ENCODE measurements around the gene RGS5.

The RGS5 gene

DNA sequence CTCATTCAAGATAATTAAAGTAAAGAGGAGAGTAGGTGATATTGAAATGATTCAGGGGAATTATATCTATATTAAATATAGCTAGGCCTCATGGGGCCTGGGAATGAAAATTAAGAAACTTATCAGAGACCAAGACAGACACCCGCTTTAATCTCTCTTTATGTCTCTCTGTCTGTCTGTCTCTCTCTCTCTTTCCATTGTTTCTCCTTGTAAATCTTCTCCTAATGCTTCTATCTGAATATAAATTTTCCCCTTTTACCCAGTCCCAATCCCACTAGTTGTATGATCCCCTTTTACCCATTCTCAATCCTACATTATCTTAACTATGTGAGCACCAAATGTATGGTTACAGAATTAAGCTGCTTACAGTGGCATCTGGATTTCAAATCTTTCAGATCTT, 61.2 kb downstream of the RGS5 start:
- DNase-seq, result no peak

DNA sequence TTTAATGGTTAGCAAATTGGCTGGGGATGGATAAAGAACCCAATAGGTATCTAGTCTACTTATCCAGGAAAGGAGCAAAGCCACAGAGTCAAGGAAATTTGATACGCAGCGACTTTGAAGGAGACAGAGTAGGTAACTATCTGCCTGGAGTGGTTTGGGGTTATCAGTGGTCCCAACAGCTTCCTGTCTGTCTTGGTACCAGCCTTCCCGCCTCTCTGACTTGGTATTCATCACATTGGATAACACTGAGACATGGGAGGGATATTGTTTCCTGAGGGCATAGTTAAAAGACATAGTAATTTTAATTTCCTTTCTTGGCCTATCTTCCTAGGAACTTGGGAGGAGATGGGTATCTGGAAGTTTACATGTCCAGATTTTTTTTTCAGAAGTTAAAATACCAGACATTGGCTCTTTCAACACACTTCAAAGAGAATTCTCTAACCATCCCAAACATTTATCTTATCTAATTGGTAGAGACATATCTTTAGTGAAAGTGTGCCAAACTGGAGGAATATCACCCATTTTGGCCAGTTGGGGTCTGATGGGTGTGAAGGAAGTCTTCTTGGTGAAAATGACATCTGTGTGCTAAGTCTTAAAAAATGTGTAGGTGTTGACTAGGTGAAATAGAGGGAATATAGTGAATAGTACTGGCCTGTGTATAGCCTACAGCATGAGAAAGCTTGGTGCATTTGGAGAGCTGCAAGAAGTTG, 65.0 kb downstream of the RGS5 start:
- no peak for DNase-seq

DNA sequence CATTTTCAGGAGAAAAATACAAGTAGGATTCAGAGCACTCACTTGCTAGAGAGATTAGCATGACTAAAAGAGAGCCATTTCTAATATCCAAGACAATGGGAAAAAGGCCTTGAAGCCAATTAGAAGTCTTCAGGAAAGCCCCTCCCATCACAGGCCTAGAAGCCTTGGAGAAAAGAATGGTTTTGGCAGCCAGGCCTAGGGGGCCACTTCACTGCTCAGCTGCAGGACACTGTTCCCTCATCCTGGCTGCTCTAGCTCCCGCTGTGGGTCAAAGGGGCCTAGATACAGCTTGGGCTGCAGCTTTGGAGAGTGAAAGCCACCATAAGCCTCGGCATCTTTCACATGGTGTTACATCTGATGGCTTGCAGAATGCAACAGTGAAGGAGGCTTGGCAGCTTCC, 70.7 kb downstream of the RGS5 start:
- no peak for DNase-seq

DNA sequence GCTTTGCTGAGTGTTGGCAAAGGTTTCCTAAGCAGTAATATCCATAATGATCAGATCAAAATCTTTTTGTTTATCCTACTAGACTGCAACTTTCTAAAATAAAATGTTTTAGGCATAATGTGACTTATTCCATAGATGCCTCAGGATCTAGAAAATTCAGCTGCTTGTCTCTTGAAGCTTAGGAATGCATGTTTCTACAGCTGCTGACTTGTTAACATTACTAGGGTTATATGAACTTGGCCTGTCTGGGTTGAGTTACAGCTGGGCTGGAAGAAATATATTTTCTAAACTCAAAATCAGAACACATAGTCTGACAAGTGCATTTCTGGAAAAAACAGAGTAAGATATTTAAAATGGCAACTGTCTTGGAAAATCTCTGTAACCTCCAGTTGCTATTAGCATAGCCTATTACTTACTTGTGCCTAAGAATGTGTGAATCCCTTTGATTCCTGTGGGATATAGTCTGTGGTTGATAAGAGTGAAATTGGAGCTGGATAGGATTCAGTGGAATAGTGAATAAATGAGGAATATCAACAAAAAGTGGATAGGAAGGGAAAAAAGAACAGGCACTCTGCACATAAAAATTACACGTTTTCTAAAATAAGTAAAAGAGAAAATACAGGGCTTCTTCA, 72.4 kb downstream of the RGS5 start:
- DNase-seq, result no peak

DNA sequence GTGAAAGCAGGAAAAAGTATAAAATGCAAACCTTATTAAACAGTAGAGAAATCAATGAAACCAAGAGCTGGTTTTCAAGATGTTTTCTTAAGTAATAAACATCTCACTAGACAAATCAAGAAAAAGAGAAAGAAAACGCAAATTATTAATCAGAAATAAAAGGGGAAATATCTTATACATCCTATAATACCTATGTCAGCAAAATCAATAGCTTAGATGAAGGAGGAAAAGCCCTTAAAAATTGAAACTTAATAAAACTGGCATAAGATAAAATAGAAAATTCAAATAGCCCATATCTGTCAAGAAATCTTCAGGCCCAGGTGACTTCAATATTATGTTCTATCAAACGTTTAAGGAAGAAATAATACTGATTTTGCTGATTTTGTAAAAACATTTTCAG, 74.4 kb downstream of the RGS5 start:
- no peak for DNase-seq

DNA sequence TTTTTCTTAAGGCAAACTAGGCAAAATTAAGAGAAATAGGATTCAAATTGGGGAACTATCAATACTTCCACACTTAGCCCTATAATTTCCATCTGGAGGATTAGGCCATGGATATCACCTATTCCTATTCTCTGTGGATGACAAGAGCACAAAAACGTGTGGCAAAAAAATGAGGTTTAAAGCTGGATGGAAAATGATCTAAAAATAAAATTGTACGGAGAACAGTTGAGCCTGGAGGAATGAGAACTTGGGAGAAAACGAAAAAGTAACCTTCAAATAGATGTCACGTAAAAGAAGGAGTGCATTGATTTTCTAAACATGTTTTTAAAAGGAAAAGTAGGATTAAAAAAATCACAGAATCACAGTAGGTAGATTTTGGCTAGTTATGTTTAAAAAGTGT, 77.9 kb downstream of the RGS5 start:
- DNase-seq, result no peak

DNA sequence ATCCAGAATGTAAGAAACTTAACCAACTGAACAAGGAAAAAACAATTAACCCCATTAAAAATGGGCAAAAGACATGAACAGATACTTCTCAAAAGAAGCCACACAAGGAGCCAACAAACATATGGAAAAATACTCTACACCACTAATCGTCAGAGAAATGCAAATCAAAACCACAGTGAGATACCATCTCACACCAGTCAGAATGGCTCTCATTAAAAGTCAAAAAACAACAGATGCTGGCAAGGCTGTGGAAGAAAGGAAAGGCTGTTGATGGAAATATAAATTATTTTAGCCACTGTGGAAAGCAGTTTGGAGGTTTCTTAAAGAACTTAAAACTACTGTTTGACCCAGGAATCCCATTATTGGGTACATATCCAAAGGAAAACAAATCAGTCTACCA, 82.3 kb downstream of the RGS5 start:
- no peak for DNase-seq

DNA sequence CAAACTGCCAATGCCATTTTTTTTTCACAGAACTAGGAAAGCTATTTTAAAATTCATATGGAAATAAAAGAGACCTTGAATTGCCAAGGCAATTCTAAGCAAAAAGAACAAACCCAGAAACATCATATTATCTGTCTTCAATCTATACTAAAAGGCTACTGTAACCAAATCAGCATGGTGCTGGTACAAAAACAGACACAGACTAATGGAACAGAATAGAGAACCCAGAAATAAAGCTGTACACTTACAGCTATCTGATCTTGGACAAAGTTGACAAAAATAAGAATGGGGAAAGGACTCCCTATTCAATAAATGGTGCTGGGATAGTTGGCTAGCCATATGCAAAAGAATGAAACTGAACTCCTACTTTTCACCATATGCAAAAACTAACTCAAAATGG, 83.0 kb downstream of the RGS5 start:
- DNase-seq, result no peak

DNA sequence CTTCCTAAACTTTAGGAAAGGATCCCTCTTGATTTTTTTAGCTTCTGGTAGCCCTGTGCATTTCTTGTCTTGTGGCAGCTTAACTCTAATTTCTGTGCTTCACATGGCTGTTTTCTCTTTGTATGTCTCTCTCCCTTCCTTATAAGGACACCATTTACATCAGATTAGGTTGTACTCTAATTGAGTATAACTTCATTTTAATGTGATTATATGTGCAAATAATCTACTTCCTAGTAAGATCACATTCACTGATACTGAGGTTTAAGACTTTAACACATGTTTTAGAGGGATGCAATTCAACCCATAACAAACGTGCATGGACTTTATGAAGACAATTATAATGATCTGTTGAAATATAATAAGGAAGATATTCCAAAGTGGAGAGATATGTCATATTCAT, 86.8 kb downstream of the RGS5 start:
- DNase-seq, result no peak

DNA sequence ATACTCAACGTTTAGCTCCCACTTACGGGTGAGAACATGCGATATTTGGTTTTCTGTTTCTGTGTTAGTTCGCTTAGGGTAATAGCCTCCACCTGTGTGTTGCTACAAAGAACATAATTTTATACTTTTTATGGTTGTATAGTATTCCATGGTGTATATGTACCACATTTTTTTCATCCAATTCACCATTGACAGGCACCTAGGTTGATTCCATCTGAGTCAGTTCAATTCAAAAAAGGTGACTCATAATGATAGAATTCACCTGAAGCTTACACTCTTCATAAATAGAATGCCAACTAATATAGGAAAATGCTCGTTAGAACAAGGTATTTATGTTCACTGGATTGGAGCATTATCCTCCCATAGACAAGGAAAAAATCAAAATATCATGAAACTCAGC, 95.1 kb downstream of the RGS5 start:
- DNase-seq, result no peak

DNA sequence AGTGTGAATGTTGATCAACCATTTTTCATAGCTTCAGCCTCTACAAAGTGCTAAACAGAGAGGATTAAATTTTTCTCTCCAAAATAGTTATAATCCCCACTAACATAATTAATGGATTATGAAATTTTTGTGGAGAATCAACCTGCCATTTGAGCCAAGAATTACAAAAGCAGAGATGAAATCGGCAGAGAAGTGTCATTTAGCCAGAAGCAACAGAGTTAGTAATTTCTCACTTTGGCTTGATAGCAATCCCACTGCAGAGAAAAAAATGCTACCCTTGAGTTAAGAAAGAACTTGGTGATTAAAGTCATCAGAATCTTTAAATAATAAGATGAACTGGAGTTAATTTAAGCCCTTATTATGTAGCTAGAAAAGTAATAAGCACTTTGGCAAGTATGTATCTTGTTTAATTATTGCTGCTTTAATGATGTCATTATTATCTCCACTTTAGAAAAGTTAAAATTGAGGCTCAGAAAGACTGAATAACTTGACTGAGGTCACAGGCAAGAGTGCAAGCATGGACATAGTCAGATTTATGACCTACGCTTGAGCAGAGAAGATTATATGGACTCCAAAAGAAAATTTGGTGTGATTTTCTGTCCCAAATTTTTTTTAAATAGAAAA, 96.2 kb downstream of the RGS5 start:
- DNase-seq, result no peak

DNA sequence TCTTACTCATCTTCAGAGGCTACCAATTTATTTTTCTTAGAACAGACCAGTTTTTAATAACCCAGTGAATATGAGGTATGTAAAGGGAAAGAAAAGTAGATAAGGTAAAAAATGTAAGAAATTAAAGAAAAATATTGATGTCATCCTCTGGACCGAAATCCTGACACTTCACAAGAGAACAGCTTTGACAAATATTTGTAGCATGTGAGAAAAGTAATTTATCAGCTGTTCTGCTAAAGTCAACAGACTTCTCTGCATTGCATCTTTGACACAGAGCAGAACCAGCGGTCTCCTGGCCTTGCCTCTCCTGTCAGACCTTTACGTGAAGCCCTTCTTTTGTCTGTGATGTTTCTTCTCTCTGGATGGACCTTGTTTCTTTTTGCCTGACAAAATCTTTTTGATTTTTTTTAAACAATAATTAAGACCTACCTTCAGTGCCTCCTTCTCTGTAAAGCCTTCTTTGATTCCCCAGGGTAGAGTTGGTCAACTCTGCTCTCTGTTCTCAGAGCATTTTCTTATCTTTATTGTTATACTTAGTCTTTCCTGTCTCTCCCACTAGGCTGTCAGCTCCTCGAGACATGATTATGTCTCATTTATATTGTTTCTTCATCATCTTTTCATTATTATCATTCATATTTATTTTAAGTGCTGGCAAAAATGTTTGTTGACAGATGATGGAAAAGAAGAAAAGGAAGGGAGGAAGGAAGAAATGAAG, 98.2 kb downstream of the RGS5 start:
- DNase-seq, result no peak

DNA sequence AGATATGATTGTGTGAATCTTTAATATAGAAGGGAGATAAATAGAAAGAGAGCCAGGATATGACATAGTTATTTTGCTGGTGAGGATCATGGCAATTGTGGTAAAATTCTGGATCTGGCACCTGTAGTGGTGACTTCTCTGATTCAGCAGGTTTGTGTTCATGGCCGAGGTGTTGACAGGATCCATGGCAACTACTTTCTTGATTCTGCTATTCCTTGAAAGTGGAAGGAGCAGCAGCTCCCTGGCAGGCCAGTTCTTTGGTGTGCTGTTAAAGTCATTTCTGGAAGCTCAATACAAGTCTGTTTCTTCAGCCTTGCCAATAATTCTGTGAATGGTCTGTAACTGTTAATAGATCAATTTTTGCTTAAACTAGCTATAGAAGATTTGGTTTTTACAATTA, 100.1 kb downstream of the RGS5 start:
- DNase-seq, result no peak

DNA sequence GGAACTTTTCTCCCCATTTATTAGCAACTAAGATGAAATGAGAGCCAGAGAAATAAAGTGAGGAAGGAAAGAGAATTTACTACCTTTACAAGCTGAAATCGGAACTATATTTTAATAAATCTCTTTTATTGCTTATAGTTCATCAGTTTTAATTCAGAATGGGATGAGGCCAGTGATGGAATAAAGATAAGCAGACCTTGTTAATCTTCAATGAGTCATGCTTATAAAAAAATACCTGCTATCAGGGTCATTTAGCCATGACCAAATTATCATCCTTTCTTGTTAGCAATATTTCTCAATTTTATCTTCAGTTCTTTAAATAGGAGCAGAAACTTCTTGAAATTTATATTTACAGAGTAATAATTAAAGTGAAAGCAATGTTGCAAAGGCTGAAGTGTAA, 107.5 kb downstream of the RGS5 start:
- no peak for DNase-seq

DNA sequence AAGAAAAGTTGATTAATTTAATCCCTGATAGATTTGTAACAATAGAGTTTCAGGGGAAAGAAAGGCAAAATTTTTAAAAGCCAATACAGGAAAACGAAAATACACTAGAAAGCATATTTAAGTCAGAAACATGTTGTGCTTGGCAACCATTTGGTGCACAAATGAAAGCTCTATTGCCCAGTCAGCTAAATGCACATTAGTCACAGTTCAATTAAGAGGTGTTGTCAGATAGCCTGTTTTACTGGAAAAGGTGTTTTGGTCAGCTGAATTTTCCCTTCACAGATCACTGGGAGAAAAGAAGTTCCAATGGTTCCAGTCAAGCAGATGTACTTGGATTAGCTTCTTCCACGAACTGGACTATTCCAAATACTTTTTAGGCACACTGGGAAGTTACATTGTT, 108.1 kb downstream of the RGS5 start:
- no peak for DNase-seq

DNA sequence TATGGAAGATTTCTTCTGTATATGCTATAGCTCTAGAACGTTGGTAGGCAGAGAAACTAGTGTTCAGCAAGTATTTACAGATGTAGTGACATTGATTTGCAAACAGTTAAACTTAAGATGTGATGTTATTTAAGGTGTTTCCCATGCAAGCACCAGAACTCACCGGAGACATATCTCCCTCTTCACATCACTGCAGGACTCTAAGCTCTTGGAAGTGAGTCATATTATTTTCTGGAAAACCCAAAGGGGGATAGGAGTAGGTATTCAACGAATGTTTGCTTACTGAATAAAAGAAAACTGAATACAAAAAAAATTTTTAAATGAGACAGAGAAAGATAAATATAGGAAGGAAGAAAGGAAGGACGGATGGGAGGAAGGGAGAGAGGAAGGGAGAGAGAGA, 108.5 kb downstream of the RGS5 start:
- DNase-seq, result no peak

DNA sequence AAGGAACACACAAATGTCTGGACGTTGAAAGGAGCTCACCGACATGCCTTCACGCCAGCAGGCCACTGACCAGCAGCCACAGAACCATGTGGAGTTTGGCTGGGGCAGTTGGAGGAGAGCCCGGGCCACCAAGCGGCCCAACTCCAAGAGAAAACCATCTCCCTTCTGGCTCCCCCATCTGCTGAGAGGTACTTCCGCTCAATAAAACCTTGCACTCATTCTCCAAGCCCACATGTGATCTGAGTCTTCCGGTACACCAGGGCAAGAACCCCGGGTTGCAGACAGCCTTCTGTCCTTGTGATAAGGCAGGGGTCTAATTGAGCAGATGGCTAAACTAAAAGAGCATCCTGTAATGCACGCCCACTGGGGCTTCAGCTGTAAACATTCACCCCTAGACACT, 109.1 kb downstream of the RGS5 start:
- DNase-seq, result no peak

DNA sequence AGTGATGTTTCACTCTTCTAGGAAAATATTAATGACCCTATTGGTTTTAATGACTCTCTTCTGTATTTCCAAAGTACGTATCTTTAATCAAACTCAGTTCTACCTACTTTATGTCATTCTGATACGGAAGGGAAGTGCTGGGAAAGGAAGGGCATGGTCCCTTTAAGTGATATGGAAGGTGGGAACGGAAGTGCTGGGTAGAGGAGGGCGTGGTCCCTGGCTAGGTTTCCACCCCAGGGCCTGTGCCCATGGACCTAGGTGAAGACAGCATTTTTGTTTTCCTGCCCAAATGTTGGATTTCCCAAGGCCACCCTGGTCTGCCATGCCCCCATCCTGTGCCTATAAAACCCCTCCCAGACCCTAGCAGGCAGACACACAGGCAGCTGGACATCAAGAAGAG, 109.5 kb downstream of the RGS5 start:
- DNase-seq, result no peak
